Activated CD8-positive, alpha-beta memory T cell treated with anti-CD3 and anti-CD28 coated beads, Interleukin-2, amount 50 U/mL, for 1 hour (primary cell): Measurements from ENCODE around the gene MAGOH.
A peak's percentile ranks its signal among the peaks of the same experiment; 100 is the strongest.
"Not testable (repeated sequence)": the region's sequence is repeated elsewhere in the genome, so short reads cannot be mapped to it uniquely, and the experiment has no call there.

Source experiments
- DNase-seq: peaks from one replicate; pipeline ENCODE4 v3.0.0-alpha.2; 2020; ENCODE audit errors: extremely low read depth

Gene MAGOH

GRCh38 chr1:53220171-53220961 lies 18.0 kb downstream of the MAGOH start, which contains the start of gene CZIB:
Gene CZIB, minus strand, starts transcription at chr1:53220634. Its CDS starts 59 bp downstream, at chr1:53220575.
- DNase-seq = peak; percentile 74

GRCh38 chr1:53219711-53220110 lies 18.6 kb downstream of the MAGOH start:
- DNase-seq = no peak

GRCh38 chr1:53218201-53218600 lies 20.1 kb downstream of the MAGOH start:
- DNase-seq = no peak

- no peak for DNase-seq
These were observed 23.9 kb downstream of the MAGOH start for GRCh38 chr1:53214376-53214940.

GRCh38 chr1:53210954-53211353 lies 27.4 kb downstream of the MAGOH start:
- DNase-seq = no peak

GRCh38 chr1:53210352-53210751 lies 28.0 kb downstream of the MAGOH start:
- DNase-seq = no peak

GRCh38 chr1:53207726-53208125 lies 30.6 kb downstream of the MAGOH start:
- no peak for DNase-seq

GRCh38 chr1:53206735-53207379 lies 31.5 kb downstream of the MAGOH start:
- DNase-seq = no peak

GRCh38 chr1:53206083-53206685 lies 32.1 kb downstream of the MAGOH start:
- DNase-seq = not testable (repeated sequence)

GRCh38 chr1:53205496-53205895 lies 32.8 kb downstream of the MAGOH start:
- DNase-seq = not testable (repeated sequence)

GRCh38 chr1:53203466-53203865 lies 34.9 kb downstream of the MAGOH start:
- no peak for DNase-seq

GRCh38 chr1:53198241-53198651 lies 40.1 kb downstream of the MAGOH start:
- DNase-seq = no peak

GRCh38 chr1:53197291-53198200 lies 40.8 kb downstream of the MAGOH start:
- DNase-seq = no peak

GRCh38 chr1:53196485-53197290 lies 41.6 kb downstream of the MAGOH start, which contains the start of gene CPT2:
Gene CPT2, plus strand, starts transcription at chr1:53196824. Its CDS starts 120 bp downstream, at chr1:53196944.
- DNase-seq = peak; percentile 76

- DNase-seq = no peak
These were observed 42.3 kb downstream of the MAGOH start for GRCh38 chr1:53196017-53196484.

- DNase-seq = no peak
These were observed 42.9 kb downstream of the MAGOH start for GRCh38 chr1:53195246-53196016.

- no peak for DNase-seq
These were observed 48.1 kb downstream of the MAGOH start for GRCh38 chr1:53190210-53190611.

- no peak for DNase-seq
These were observed 49.3 kb downstream of the MAGOH start for GRCh38 chr1:53189061-53189460.

GRCh38 chr1:53188099-53188498 lies 50.2 kb downstream of the MAGOH start:
- DNase-seq = no peak
